Tongue (tissue), 2 donors: ENCODE measurements around the gene RALGAPA2. TPM values are rescaled to one million over a fixed set of nuclear protein-coding genes. Genes with fewer than 3 reads are reported as not detected.

Experiments used
- DNase-seq: peaks from one replicate; pipeline ENCODE4 v3.0.0-alpha.2; 2015
- total RNA-seq: library from RNA; depleted of rRNA; stranded (reverse); fragments of >200 nt; gene quantifications from one replicate; pipeline ENCODE4 v1.2.3, GENCODE V29; 2014

Gene RALGAPA2
- 23.1 TPM for total RNA-seq

DNA sequence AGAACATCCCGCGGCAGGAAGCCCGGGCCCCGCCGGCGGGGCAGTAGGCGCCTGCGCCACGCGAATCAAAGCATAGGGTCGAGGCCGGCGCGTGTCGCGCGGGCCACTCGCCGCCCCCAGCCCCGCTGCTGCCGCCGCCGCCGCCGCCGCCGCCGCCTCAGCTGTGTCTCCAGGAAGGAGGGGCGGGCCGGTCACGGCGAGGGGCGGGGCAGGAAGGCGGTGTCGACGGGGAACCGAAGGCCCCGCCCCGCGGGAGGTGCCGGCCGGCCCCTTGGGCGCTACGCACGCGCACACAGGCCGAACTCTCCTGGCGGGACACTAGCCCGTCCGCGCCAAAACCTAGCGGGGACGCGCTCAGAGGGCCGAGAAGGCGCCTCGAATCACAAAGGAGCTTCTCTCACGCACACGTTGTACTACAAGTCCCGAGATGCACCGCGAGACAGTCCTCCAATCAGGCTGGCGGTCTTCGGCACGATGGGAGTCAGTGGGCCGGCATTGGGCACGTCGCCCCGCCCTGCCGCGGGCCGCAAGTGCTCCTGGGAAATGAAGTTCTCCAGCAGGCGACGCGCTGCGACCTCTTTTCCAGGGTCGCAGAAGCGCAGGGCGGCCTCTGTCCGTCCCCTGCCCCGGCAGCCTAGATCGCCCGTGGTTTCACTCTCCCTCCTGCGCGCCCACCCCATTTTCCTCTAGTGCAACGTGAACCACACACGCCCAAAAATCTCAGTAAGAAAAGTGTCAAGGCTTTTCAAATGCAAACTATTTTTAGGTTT is at the start of gene RALGAPA2:
Gene RALGAPA2, minus strand, starts transcription at position 171 of the 770 bp plus-strand sequence. Its CDS starts 164 bp downstream, at position 7.
- DNase-seq, result peak; percentile 99

DNA sequence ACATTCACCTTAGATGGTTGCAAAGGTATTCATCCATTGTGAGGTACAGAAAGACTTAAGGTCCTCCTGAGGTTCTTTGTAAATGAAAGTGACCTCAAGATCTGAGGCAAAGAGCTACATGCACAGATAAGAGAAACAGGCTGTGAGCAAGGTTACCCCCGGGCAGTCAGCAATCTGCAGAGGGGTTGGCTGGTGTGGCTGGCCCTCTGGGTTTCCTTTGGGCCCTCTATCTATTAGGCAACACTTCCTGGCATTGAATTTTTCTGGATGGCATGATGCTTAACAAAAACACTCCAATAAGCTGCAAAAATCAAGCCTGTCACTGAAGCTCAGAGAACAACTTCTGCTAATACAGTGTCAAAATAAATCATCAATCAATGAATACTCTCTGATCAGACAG is 48.9 kb upstream of the RALGAPA2 start:
- DNase-seq, result no peak

DNA sequence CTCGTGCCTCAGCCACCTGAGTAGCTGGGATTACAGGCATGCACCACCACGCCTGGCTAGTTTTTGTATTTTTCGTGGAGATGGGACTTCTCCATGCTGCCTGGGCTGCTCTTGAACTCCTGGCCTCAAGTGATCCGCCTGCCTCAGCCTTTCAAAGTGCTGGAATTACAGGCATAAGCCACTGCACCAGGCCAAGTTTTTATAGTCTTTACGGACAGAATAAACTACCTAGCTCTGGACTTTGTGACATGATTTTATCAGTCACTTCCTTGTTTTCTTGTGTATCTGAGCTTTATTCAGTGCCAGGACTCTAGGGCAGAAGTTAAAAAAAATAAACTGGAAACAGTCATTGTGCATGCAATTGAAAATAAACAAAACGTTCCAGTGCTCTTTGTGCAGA is 46.7 kb upstream of the RALGAPA2 start:
- DNase-seq, result no peak

DNA sequence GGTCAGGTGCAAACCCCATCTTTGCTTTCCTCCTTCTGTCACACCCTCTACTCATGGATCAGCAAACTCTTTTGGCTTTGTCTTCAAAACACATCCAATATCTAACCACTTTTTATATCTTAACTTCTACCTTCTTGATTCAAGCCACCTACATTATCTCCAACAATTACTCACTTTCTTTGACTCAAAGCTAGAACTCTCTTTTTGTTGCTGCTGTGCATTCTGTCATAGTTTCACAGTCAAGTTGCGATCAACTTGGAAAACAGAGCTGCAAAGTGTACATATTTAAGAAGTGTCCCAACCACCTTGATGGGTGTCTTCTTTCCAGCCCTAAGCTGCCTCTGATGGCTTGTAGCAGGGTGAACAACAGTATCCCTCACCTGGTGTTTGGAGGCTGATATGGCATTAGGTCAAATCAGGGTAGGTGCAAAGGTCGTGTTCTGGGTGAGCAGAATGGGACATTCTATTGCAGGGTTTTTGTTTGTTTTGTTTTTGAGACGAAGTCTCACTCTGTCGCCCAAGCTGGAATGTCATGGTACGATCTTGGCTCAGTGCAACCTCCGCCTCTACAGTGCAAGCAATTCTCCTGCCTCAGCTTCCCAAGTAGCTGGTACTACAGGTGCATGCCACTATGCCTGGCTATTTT is 43.4 kb upstream of the RALGAPA2 start:
- no peak for DNase-seq

DNA sequence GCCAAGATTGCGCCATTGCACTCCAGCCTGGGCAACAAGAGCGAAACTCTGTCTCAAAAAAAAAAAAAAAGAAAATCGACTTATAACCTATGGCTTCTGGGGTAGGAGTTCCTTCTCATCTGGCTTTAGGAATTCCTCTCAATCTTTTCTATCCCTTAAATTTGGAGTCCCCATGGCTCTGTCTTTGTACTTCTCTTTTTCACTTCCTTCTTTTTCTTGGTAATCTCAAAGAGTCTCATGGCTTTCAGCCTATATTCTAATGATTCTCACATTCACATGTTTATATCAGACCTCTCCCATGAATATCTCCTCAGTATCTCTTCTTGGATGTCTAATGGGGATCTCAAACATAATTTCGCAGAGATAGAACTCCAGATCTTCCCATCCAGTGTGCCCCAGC is 42.8 kb upstream of the RALGAPA2 start:
- no peak for DNase-seq

DNA sequence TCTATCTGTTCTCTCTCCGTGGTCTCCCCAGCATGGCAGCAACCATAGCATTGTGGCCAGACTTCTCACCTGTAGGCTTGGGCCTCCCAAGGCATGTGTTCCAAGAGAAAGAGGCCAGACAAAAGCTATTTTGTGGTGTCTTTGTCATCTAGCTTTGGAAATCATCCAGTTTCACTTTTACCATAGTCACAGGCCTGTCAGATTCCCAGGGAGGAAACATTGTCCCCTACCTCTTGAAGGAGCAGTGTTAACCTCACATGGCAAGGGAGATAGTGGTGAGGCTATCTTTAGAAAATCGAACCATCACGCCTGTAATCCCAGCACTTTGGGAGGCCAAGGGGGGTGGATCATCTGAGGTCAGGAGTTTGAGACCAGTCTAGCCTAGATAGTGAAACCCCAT is 42.3 kb upstream of the RALGAPA2 start:
- no peak for DNase-seq

DNA sequence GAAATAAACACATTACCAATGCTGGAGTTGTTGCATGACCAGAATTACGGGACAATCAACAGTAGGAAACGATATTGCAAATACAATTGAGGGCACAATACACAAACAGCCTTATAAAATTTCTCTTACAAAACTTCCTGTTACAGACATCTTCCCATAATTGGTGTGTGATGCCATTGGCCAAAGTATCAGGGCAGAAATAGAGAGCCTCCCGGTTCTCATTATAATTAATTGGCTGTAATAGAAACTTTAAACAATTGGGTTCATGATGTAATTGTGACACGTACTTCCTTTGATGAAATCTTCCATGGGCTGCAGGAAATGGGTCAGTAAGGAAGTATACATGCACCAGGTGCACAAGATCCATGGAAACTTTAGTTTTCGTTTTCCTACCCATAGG is 40.3 kb upstream of the RALGAPA2 start:
- no peak for DNase-seq

DNA sequence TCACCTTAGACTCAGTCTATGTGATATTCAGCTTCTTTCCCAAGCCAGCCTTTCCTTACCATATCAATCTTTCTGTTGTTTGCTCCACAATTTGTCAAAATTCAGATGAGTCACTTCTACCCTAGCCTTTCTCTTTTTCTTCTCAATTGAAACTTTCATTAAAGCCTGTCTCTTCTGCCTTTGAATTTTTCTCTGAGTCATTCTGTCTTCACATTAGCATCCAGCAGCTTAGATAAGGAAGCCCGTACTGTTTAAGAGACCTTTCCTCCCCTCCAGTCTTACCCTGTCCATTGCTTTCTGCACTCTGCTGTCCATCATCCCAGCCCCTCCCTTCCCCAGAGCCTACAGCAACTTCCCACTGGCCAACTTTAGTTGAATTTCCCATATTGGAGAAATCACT is 34.9 kb upstream of the RALGAPA2 start:
- DNase-seq, result no peak

DNA sequence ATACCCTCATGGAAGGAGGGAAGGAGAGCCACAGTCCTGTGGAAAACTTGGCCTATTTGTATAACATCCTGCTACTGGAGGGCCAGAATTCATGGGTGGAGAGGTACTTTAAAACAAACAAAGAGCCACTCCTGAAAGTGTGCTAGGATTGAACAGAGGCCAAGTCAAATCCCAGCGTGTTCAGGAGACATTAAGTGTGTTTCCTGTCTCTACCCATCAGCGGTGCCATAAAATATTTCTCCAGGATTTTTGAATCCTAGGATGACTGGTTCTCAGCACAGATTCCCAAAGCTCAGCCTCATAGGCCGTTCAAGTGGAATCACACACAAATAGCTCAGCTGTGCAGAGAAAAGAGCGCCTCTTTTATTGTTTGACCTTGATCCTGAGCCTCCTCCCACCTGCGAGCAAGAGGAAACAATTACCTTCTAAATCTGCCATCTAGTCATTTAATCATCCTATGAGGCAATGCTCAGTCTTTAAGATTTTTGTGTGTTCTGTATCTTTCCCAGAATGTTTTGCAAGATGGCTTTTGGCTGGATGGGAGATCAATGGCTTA is 31.8 kb upstream of the RALGAPA2 start:
- DNase-seq, result no peak

DNA sequence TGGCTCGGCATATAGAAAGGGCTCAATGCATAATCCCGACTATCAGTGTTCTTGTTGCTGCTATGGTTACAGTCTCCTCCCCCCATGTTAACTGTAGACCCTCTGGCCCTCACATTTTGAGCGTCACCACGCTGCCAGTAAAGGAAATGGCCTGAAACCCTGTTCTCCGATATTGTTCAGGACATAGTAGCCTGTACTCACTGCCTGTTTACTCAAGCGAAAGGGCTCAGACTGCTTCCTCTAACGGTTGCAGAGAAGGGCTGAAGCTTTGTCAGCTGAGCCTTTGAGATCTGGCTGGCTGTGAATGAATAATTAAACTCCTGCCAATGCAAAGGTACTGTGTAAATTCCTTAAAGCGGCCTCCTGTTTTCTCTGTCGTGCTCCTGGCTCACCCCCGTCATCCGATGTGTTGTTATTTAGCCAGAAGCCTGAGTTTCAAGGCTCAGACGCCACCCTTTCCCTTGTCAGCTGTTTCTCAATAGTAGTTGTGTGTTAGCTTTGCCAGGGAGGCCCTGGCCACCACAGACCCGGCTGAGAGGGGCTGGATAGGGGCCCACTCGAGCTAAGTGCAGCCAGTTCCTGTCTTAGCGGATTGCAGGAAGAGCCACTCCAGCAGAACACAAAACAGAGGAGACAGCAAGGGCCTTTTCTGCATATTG is 31.2 kb upstream of the RALGAPA2 start:
- peak; percentile 81 for DNase-seq

DNA sequence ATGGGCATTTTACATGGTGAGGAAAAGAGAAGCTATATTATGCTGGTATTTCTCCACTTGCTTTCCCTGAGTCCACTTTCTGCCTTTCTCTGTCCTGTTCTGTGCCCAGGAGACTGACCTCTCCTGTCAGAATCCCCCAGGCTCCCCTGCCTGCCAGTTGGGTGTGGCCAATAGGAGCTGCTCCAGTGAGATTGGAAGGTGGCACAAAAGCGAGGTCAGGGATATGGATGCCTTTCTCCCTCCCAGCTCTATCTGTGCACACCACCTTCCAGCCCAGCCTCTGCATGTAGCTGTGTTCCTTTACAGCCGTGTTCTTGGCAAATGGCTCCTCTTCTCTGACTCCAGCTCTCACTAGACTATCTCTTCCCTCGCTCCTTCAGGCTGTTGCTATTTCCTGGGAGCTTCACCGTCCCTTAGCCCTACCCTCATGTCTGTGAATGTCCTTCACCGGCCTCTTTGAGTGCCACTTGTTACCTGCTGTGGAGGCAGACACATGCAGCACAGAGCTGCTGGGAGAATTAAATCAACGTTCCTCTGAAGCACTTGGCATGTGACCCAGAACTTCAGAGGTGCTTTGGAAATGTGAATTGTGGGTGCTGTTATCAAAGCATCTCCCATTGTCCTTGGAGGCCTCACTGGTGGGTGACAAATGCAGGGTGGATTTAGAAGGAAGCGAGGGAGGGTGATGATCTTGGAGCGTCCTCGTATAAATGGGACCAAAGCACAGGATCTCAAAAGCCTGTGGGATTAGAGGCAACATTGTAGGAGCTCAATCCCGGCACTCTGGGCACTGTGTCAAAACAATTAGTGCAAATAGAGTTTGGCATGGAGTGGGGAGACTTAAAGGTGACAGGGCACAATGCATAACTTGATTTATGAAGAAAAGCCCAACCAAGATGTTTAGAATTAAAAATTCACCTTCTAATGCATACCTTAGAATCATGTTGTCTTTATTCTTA is 28.9 kb upstream of the RALGAPA2 start:
- no peak for DNase-seq

DNA sequence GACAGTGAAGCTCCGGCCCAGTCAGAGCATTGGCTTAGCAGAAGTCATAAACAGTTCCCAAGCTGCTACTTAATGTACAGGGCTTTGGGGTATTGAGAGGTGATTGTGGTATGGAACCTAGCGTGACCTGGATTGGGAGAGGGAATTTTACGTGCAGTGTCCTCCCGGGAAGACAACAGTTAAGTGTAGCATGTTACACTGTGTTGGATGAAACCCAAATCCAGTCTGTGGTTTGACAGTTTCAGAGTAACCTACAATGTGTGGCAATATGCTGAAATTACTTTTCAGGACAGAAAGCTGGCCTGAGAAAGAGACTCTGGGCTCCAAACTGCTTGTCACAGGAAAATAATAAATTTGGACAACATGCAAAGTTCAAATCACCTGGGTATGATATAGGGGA is 28.1 kb upstream of the RALGAPA2 start:
- DNase-seq, result no peak

DNA sequence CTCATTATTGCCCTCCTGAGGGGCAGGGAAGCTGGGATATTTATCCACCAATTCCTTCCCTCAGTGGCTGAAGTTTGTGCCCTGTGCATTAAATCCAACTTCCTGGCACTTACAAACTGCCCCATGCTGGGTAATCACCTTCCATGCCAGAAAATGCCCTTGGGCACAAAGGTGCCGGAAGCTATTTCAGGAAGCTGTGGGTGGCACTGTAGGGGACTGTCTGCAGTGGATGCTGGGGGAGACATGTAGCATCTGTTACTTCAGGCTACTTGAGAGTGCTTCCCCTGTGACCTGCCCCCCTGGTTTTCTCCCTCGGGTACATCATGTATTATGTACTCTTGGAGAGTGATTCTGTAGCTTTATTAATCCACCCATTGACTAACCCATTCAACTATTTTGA is 24.7 kb upstream of the RALGAPA2 start:
- no peak for DNase-seq

DNA sequence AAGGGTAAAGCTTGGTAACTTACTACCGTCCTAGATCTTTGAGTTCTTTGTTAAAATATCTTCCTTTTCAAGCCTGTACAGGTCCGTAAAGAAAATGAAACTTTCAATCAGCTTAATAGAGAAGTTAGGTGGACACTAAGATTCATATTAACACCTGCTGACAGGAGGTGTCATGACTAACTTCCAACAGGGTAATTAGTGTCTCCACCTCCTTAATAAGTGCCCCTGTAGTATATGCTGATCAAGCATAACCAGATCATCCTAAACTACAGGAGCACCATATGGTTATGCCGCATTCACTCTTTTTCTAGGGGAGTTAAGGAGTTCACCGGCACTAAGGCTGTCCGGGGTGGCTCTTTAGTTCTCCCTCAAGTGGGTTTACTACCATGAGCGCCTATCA is 23.9 kb upstream of the RALGAPA2 start:
- DNase-seq, result no peak

DNA sequence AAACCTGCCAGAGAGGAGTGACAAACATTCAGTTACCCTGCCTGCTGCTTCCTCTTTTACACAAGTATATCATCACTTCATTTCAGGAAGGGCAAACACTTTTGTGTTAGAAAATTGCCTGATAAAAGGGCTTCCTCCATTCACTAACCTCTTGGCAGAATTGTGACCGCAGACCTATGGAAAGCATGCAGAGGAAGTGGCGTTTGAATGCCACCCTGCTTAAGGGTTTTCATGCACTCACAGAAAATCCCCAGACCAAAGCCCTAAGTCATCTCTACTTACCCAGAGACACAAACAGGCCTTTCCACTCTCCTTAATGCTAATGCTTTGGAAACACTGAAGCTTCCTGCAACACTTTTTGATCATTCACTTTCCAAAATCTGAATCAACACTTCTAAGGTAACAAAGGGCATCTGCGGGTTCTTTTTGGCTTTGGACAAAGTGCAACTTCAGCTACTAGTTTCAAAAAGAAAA is 22.1 kb upstream of the RALGAPA2 start:
- no peak for DNase-seq

DNA sequence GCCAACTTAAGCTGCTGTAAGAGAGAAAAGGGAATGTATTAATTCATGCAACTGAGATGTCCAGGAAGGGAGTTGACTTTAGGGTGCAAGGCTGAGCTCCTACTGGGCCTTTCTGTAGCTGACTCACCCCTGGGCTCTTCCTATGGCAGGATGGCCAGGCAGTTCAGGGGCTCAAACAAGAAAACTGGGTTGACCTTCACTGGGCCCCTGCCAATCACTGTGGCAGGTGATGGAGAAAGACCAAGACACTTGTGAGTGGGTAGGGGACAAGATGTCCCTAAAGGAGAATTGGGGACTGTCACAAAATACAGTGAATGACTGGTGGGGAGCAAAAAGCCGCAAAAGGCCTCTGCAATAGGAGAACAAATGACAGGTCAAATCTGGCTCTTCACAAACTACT is 21.5 kb upstream of the RALGAPA2 start:
- no peak for DNase-seq

DNA sequence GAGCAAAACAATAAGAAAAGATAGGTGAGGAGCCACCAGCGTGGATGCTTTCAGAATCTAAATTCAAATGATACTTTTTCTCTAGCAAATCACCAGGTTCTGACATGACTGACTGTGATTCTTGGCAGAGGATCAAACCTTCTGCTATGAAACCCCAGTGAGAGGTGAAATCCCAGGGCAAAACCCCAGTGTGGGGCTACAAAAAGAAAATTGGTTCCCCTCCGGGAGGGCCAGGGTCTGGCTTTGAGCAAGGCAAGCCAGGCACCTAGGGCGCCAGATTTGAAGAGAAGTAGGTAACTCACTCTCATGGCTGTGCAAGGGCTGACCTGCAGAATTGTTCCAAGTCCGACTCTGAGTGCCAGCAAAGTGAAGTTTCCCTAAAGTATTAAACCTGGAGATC is 20.2 kb upstream of the RALGAPA2 start:
- DNase-seq, result no peak

DNA sequence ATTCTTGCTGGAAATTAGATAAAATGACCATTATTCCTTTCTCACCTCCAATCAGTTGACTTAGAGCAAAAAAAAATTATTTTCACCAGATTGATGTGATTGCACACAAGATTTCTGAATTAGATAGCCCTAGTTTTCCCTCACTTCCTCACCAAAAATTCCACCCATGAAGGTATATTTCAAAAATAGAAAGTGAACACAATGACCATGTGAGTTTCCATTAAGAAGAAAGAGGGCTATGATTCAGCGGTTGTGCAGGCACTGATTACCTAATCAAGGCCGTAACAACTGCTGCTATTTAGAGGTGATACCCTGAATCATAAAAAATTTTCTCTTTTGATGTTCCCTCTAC is 19.5 kb upstream of the RALGAPA2 start:
- DNase-seq, result no peak

DNA sequence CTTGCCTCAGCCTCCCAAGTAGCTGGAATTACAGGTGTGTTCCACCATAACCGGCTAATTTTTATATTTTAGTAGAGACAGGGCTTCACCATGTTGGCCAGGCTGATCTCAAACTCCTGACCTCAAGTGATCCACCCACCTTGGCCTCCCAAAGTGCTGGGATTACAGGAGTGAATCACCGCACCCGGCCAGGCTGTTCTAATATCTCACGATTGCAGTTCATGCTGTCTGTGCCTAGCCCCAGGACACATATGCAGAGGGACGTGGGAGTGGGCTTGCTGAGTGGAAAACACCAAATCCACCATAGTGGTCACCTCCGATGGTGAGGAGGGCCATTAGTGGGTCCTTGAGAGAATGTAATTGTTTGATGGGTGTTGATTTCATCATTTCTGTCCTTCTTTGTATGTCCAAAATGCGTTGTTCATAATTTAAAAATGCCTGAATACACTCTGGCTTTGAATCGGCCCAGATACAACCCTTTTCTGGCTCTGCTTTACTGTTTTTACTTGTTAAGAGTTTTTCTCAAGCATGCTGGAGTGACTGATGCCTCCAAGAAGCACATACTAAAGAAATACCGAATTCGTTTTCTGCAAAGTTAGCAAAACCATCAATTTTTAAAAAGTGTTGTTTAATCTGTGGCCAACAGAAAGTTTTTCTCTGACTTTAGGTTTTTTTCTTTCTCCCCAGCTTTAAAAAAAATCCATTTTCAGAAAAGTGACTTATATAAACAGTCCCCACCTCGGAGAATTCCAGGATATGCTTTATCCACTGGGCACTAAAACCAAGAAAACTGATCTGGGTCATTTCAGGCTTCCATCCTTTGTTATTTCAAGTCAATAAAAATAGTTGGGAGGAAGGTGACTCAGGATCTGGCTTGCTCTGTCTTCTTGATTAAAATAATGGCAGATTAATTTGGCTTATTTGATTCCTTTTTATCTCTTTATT is 18.8 kb upstream of the RALGAPA2 start:
- no peak for DNase-seq

DNA sequence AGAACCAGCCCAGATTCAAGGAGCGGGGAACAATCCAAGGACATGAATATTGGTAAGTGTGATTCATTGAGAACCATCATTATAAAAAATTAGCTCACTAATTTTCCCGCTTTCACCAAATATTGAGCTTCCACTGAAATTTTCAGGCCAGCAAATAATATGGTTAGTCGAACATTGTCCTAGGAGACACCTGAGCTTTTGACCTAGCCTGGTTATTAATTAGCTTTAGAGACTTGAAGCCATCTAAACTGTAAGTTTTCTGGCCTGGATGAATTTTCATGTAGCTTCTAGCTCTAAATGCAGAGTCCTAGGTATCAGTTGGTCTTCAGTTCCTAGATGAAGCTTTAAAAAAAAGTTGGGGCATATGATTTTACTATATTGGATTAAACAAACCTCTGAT is 17.1 kb upstream of the RALGAPA2 start:
- DNase-seq, result no peak

DNA sequence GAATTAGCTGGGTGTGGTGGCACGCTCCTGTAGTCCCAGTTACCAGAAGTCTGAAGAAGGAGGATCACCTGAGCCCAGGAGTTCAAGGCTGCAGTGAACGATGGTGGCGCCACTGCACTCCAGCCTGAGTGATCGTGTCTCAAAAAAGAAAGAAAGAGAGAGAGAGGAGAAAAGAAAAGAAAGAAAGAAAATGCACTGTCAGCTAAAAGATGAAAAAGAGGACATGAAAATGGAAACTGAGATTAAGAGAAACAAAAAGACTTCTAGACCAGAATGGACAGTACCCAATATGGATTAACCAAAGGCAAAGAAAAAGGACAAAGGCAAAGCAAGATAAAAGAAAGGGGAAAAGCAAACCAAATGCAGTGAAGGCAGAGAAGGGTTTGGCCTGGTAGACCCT is 9.0 kb upstream of the RALGAPA2 start:
- no peak for DNase-seq
